K562 (cell line): ENCODE results near the gene MPRIP. TPM values are rescaled to one million over a fixed set of nuclear protein-coding genes. Genes with fewer than 3 reads are reported as not detected.

Source experiments
- ATAC-seq: fragments of 200-7000 bp; cut with Tn5 transposase; 3 replicates; pipeline ENCODE4 v1.9.1; 2020; ENCODE audit warnings: moderate library complexity
- BruUV-seq: library from RNA; stranded (reverse); fragments of 400-500 nt; replicated peaks from 2 replicates; lab custom pipeline; 2021; lab: Mats Ljungman, UMichigan
- CTCF ChIA-PET: fragments of 300-600 bp; formaldehyde crosslinking; extraction: SDS; loops from one replicate; lab custom pipeline; 2021; ENCODE audit warnings: low intra/inter-chr PET ratio; lab: Yijun Ruan, JAX
- POLR2A ChIA-PET: fragments of 300-600, 350-650 bp; sonication (Branson Sonifier 250); formaldehyde crosslinking; extraction: SDS; loops from one replicate; lab custom pipeline; 2021; ENCODE audit warnings: antibody characterized with exemption, inconsistent platforms; lab: Yijun Ruan, JAX
- DNase-seq, 4 experiments: peaks; one replicate each; pipeline versions ENCODE4 v3.0.0 to v3.0.0-alpha.2; 2011 to 2018; ENCODE audit warnings: low spot score in 3 of 4, mixed read lengths in 3 of 4; ENCODE audit errors: extremely low read depth in 1 of 4
- FAIRE-seq: peaks from 2 replicates; lab custom pipeline; 2011; peaks lifted over from hg19 to GRCh38; lab: Jason Lieb, UNC
- H2AFZ ChIP-seq: 2 replicates; pipeline ENCODE4 v1.6.0; 2011; ENCODE audit warnings: low read depth, low read length, control low read depth, inconsistent platforms
- H3K27ac ChIP-seq: fragments of 200-600 bp; 3 replicates; pipeline ENCODE4 v1.8.0; 2011; ENCODE audit warnings: low read depth, mild to moderate bottlenecking, control low read depth, inconsistent platforms, low read length, moderate library complexity, mixed read lengths; ENCODE audit errors: extremely low read depth
- H3K27me3 ChIP-seq, 2 experiments: fragments of 300-600 bp in 1 of 2; 2 replicates in 1 of 2; 3 replicates in 1 of 2; pipeline versions ENCODE4 v1.6.0 to v1.8.0; 2011; ENCODE audit warnings: inconsistent platforms in 2 of 2, low read length in 2 of 2, mild to moderate bottlenecking in 1 of 2, mixed read lengths in 1 of 2, moderate library complexity in 1 of 2; ENCODE audit not compliant: control insufficient read depth in 2 of 2, insufficient read depth in 2 of 2
- H3K36me3 ChIP-seq: fragments of 300-600 bp; 3 replicates; pipeline ENCODE4 v1.8.0; 2011; ENCODE audit warnings: mild to moderate bottlenecking, low read length, inconsistent platforms; ENCODE audit not compliant: control insufficient read depth, insufficient read depth
- H3K4me1 ChIP-seq, 2 experiments: fragments of 200-600 bp in 1 of 2; replicated peaks in 1 of 2; 2 replicates in 1 of 2; 3 replicates in 1 of 2; pipeline versions ENCODE4 v1.5.1 to v1.8.0; 2011; ENCODE audit warnings: inconsistent platforms in 2 of 2, low read length in 2 of 2, mild to moderate bottlenecking in 1 of 2, mixed read lengths in 1 of 2, moderate library complexity in 1 of 2; ENCODE audit not compliant: control insufficient read depth in 2 of 2, insufficient read depth in 2 of 2
- H3K4me2 ChIP-seq: 2 replicates; pipeline ENCODE4 v1.6.1; 2011; ENCODE audit warnings: low read length, control low read depth, inconsistent platforms, mixed read lengths; ENCODE audit not compliant: insufficient read depth
- H3K4me3 ChIP-seq: fragments of 200-600 bp; sonication (generic), shearing (Covaris generic); 2 replicates; pipeline ENCODE4 v1.5.1; 2016; ENCODE audit warnings: control low read depth, inconsistent platforms
- H3K79me2 ChIP-seq: fragments of 200-600 bp; 3 replicates; pipeline ENCODE4 v1.8.0; 2011; ENCODE audit warnings: low read length, inconsistent platforms; ENCODE audit not compliant: control insufficient read depth, insufficient read depth
- H3K9ac ChIP-seq, 2 experiments: 2 replicates each; pipeline versions ENCODE4 v1.6.0 to v1.6.1; 2011; ENCODE audit warnings: low read depth in 2 of 2, low read length in 2 of 2, control low read depth in 1 of 2, inconsistent platforms in 1 of 2, mild to moderate bottlenecking in 1 of 2, mixed read lengths in 1 of 2; ENCODE audit not compliant: insufficient read depth in 1 of 2
- H3K9me1 ChIP-seq: one replicate; pipeline ENCODE4 v1.6.0; 2011; ENCODE audit warnings: inconsistent platforms, mild to moderate bottlenecking, low read length, moderate library complexity; ENCODE audit not compliant: control insufficient read depth, insufficient read depth
- H3K9me3 ChIP-seq: replicated peaks from 2 replicates; pipeline ENCODE4 v1.5.1; 2011; ENCODE audit warnings: low read depth, low read length, inconsistent platforms; ENCODE audit not compliant: control insufficient read depth, insufficient read depth
- H4K20me1 ChIP-seq: replicated peaks from 2 replicates; pipeline ENCODE4 v1.6.1; 2011; ENCODE audit warnings: low read length, inconsistent platforms, mixed read lengths; ENCODE audit not compliant: control insufficient read depth, insufficient read depth
- CBFA2T2 ChIP-seq: fragments of 450-650 bp; conservative IDR thresholded peaks from 2 replicates; pipeline ENCODE4 v1.6.1; 2017; ENCODE audit warnings: mild to moderate bottlenecking
- CBX3 ChIP-seq, 2 experiments: IDR thresholded peaks; 1 replicate in 1 of 2; 2 replicates in 1 of 2; pipeline ENCODE4 v1.6.1; 2012; ENCODE audit warnings: inconsistent platforms in 2 of 2, low read length in 2 of 2, borderline replicate concordance in 1 of 2, control low read depth in 1 of 2
- CHD2 ChIP-seq: IDR thresholded peaks from 2 replicates; pipeline ENCODE4 v1.6.1; 2011; ENCODE audit warnings: low read depth, low read length
- CREB1 ChIP-seq, 2 experiments: sonication (generic) in 1 of 2; formaldehyde crosslinking in 1 of 2; IDR thresholded peaks; 2 replicates each; pipeline versions ENCODE4 v1.6.1 to v1.8.0; 2012 to 2022; ENCODE audit warnings: inconsistent platforms in 1 of 2, mild to moderate bottlenecking in 1 of 2, missing genetic modification reagents in 1 of 2, moderate library complexity in 1 of 2
- EP400 ChIP-seq: fragments of 450-650 bp; IDR thresholded peaks from 2 replicates; pipeline ENCODE4 v1.6.1; 2017; ENCODE audit warnings: antibody characterized with exemption, mild to moderate bottlenecking, moderate library complexity
- KAT8 ChIP-seq: fragments of 450-650 bp; IDR thresholded peaks from 2 replicates; pipeline ENCODE4 v1.6.1; 2016; ENCODE audit warnings: low read depth, mild to moderate bottlenecking
- KLF1 ChIP-seq: fragments of 450-650 bp; IDR thresholded peaks from 2 replicates; pipeline ENCODE4 v1.6.1; 2016; ENCODE audit warnings: missing genetic modification characterization, missing compliant biosample characterization
- MCM7 ChIP-seq, 2 experiments: fragments of 450-650 bp; IDR thresholded peaks; 2 replicates each; pipeline ENCODE4 v1.6.1; 2016 to 2018
- NFIC ChIP-seq: fragments of 450-650 bp; IDR thresholded peaks from 2 replicates; pipeline ENCODE4 v1.6.1; 2017; ENCODE audit warnings: mild to moderate bottlenecking, inconsistent platforms
- TCF3 ChIP-seq: sonication (generic); formaldehyde crosslinking; IDR thresholded peaks from 2 replicates; pipeline ENCODE4 v1.4.0; 2020; ENCODE audit warnings: mild to moderate bottlenecking, missing genetic modification reagents
- THRAP3 ChIP-seq: fragments of 450-650 bp; IDR thresholded peaks from 2 replicates; pipeline ENCODE4 v1.6.1; 2016; ENCODE audit warnings: mild to moderate bottlenecking, inconsistent platforms, borderline replicate concordance
- ZNF121 ChIP-seq: sonication (generic); formaldehyde crosslinking; conservative IDR thresholded peaks from 2 replicates; pipeline ENCODE4 v1.8.0; 2022; ENCODE audit warnings: missing genetic modification reagents
- ZNF124 ChIP-seq: sonication (generic); formaldehyde crosslinking; IDR thresholded peaks from 2 replicates; pipeline ENCODE4 v1.8.1; 2022; ENCODE audit warnings: missing genetic modification reagents
- ZNF24 ChIP-seq: fragments of 450-650 bp; IDR thresholded peaks from 2 replicates; pipeline ENCODE4 v1.6.1; 2016
- ZNF431 ChIP-seq: sonication (generic); formaldehyde crosslinking; IDR thresholded peaks from 2 replicates; pipeline ENCODE4 v1.8.0; 2022; ENCODE audit warnings: mild to moderate bottlenecking, missing genetic modification reagents
- ZNF79 ChIP-seq: fragments of 250-450 bp; sonication (Bioruptor Pico); IDR thresholded peaks from 2 replicates; pipeline ENCODE4 v1.4.0; 2020; ENCODE audit warnings: low read depth, mild to moderate bottlenecking, moderate library complexity
- WGBS: fragments of 100-300 bp; shearing (Covaris generic); methylation state at CpG from one replicate; pipeline ENCODE4 v1.1.6; 2016; ENCODE audit warnings: low coverage, mixed read lengths; ENCODE audit not compliant: insufficient coverage; ENCODE audit errors: missing lambda C conversion rate; 5-methylcytosine and 5-hydroxymethylcytosine counted together
- in situ Hi-C: fragments of 300-500 bp; cut with MboI; formaldehyde crosslinking; loops from 4 replicates; pipeline ENCODE4 v1.15.0; 2018; ENCODE audit warnings: inconsistent platforms, mixed read lengths
- intact Hi-C: fragments of 100-400 bp; cut with micrococcal nuclease; formaldehyde crosslinking; loops from 2 replicates; pipeline ENCODE4 v1.14.2; 2022
- polyA plus RNA-seq, 8 experiments: library from polyadenylated mRNA; depleted of rRNA in 4 of 8; stranded (reverse) in 5 of 8; unstranded in 3 of 8; fragments of >200 nt; fragmentation: Nextera tagmentation in 2 of 8; fragmentation: Illumina TruSeq in 1 of 8; extraction: Ambion mirVana in 2 of 8; extraction: Trizol in 1 of 8; gene quantifications; 2 replicates each; pipeline versions ENCODE4 v1.2.1 to v1.2.3, GENCODE V29; 2011 to 2014; ENCODE audit warnings: inconsistent platforms in 1 of 8, missing spikeins in 1 of 8
- total RNA-seq, 7 experiments: library from RNA; depleted of rRNA in 6 of 7; stranded (reverse); fragments of >200 nt in 6 of 7; fragmentation: Illumina TruSeq in 2 of 7; extraction: Trizol in 2 of 7; gene quantifications; 2 replicates each; pipeline versions ENCODE4 v1.2.1 to v1.2.3, GENCODE V29; 2011 to 2021; ENCODE audit warnings: low replicate concordance in 1 of 7
- TF ChIP-seq, protein P1 (sequence below): IDR thresholded peaks from 2 replicates; pipeline ENCODE4 v1.6.1; 2011; ENCODE audit not compliant: insufficient read length; ENCODE audit errors: extremely low read depth
- TF ChIP-seq, protein P2 (sequence below): fragments of 450-650 bp; IDR thresholded peaks from 2 replicates; pipeline ENCODE4 v1.6.1; 2016; ENCODE audit warnings: antibody characterized with exemption
- TF ChIP-seq, protein P3 (sequence below), 2 experiments: fragments of 250-450 bp in 1 of 2; fragments of 450-650 bp in 1 of 2; sonication (Bioruptor Pico) in 1 of 2; IDR thresholded peaks; 2 replicates each; pipeline versions ENCODE4 v1.6.1 to v1.8.0; 2016 to 2021; ENCODE audit warnings: mild to moderate bottlenecking in 2 of 2, moderate library complexity in 2 of 2, missing compliant biosample characterization in 1 of 2, missing genetic modification characterization in 1 of 2

The MPRIP gene
- total and polyA plus RNA-seq, 9 of the 15 experiments (the other 6 are each of a cell fraction or from before 2014, with no cell fraction given), result 10.0 to 72.6 (median 30.1) TPM

DNA sequence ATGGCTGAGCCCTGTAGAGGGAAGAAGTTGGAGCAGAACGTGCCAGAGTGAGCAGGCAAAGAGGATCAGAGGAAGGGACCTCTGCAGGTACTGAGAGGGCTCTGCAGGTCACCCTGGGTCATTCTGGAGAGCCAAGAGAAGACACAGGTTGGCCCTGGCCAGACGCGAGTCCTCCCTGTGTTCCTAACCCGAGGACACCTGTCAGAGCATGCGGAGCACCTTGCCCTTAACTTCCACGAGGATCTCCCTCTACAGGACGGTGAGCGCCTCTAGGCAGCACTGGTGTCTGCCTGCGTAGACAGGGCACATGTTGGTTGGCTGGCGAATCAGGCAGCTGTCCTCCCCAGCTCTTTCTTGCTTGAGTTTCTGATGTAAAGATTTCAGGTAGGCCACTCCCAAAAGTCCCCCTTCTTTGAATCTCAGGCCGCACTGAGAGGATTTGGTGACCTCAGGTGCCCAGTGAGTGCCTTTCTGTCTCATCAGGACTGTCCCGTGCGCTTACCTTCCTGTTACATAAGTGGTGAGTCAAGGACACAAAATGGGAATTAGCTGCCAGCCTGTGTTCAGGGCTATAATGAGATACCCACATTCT is 45.3 kb downstream of the MPRIP start:
- H3K4me1 ChIP-seq, result peaks cover 19 to 22% of the 10 kb centered on the region in 2 experiments; a peak in 4 of 5 replicates
- ChIA-PET CTCF (no interaction called here), POLR2A (interaction anchor here (0.6 to 2.1 kb wide), 4 partner anchors 11 to 97 kb away, joined by 3 to 5 read pairs (median 3); partner anchors contain the start of gene MPRIP)
- H3K27ac ChIP-seq, result no peak overlapping the region; the same call in 2 of the 3 replicates
- H3K9ac ChIP-seq, result peak overlapping the region in 1 of 2 experiments; percentile 40; a peak in 1 of 4 replicates
- H3K27me3 ChIP-seq, result no peaks in the 10 kb centered on the region
- FAIRE-seq (no peak), DNase-seq (no peak), ATAC-seq (peak; percentile 25; the same call in 2 of the 3 replicates)
- H3K9me1 ChIP-seq, result no peaks in the 10 kb centered on the region
- no peak overlapping the region for H2AFZ ChIP-seq
- H3K4me2 ChIP-seq, result peak overlapping the region; percentile 53; the same call in 1 of the 2 replicates
- no peak overlapping the region for H3K4me3 ChIP-seq
- 78% methylated on average over 7 of the region's 13 CpGs for WGBS
- no peaks in the 10 kb centered on the region for H3K9me3 ChIP-seq
- intact Hi-C loops (no loop called here), in situ Hi-C loops (no loop called here)
- no peaks in the 10 kb centered on the region for H3K79me2 ChIP-seq
- peaks cover 14% of the 10 kb centered on the region; the same call in 2 of the 3 replicates for H3K36me3 ChIP-seq
- no TSS peak for BruUV-seq
- H4K20me1 ChIP-seq, result no peaks in the 10 kb centered on the region; the same call in 1 of the 2 replicates
- TF ChIP-seq, protein P1, sequence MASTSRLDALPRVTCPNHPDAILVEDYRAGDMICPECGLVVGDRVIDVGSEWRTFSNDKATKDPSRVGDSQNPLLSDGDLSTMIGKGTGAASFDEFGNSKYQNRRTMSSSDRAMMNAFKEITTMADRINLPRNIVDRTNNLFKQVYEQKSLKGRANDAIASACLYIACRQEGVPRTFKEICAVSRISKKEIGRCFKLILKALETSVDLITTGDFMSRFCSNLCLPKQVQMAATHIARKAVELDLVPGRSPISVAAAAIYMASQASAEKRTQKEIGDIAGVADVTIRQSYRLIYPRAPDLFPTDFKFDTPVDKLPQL, result no peak
- TF ChIP-seq ZNF124 (CRISPR knock-in tag) (no peak), KAT8 (no peak), KLF1 (no peak), EP400 (no peak), CBFA2T2 (no peak), TCF3 (CRISPR knock-in tag) (no peak), ZNF431 (CRISPR knock-in tag) (no peak), CREB1 (IDR thresholded peaks at IDR 0.05) (no peak), CREB1 (CRISPR knock-in tag; IDR thresholded peaks at IDR 0.05) (no peak), MCM7 (IDR thresholded peaks at IDR 0.05) (no peak), ZNF121 (CRISPR knock-in tag) (no peak), CBX3 (IDR thresholded peaks at IDR 0.05; ENCODE audit: borderline replicate concordance in 1 of 2, low read length in 2 of 2) (no peak), NFIC (no peak), THRAP3 (no peak), ZNF79 (CRISPR knock-in tag) (no peak), ZNF24 (no peak), CHD2 (no peak)
- TF ChIP-seq, protein P2, sequence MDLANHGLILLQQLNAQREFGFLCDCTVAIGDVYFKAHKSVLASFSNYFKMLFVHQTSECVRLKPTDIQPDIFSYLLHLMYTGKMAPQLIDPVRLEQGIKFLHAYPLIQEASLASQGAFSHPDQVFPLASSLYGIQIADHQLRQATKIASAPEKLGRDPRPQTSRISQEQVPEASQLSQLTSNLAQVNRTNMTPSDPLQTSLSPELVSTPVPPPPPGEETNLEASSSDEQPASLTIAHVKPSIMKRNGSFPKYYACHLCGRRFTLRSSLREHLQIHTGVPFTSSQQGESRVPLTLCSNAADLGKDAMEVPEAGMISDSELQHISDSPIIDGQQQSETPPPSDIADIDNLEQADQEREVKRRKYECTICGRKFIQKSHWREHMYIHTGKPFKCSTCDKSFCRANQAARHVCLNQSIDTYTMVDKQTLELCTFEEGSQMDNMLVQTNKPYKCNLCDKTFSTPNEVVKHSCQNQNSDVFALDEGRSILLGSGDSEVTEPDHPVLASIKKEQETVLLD, result no peak
- TF ChIP-seq, protein P3, sequence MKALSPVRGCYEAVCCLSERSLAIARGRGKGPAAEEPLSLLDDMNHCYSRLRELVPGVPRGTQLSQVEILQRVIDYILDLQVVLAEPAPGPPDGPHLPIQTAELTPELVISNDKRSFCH (CRISPR knock-in tag; IDR thresholded peaks at IDR 0.05), result no peak
- TF ChIP-seq, protein P3 (tag; IDR thresholded peaks at IDR 0.05), result no peak
